Prostate gland (tissue), 2 donors: ENCODE data around the gene ZNF532. TPM values are rescaled to one million over a fixed set of nuclear protein-coding genes. Genes with fewer than 3 reads are reported as not detected.
"Not testable (repeated sequence)": the region's sequence is repeated elsewhere in the genome, so short reads cannot be mapped to it uniquely, and the experiment has no call there.

Source experiments
- DNase-seq: peaks from one replicate; pipeline ENCODE4 v3.0.0-alpha.2; 2019; ENCODE audit warnings: low spot score
- H3K27ac ChIP-seq, 2 donors: fragments of 200-600 bp; sonication (generic); 2 replicates each; pipeline ENCODE4 v1.5.1; 2017 to 2019
- H3K27me3 ChIP-seq: fragments of 200-600 bp; sonication (generic); replicated peaks from 2 replicates; pipeline ENCODE4 v1.5.1; 2019; ENCODE audit not compliant: insufficient read depth
- H3K36me3 ChIP-seq, 2 donors: fragments of 200-600 bp; sonication (generic); 1 replicate in 1 of 2; 2 replicates in 1 of 2; pipeline versions ENCODE4 v1.5.1 to v1.8.1; 2017 to 2019
- H3K4me1 ChIP-seq: fragments of 200-600 bp; sonication (generic); replicated peaks from 2 replicates; pipeline ENCODE4 v1.5.1; 2019
- H3K4me3 ChIP-seq, 2 donors: fragments of 200-600 bp; sonication (generic); 2 replicates each; pipeline ENCODE4 v1.5.1; 2017 to 2019
- H3K9me3 ChIP-seq: fragments of 200-600 bp; sonication (generic); 2 replicates; pipeline ENCODE4 v1.5.1; 2017
- POLR2A ChIP-seq: fragments of 450-650 bp; IDR thresholded peaks from one replicate; pipeline ENCODE4 v1.6.1; 2016; ENCODE audit warnings: antibody characterized with exemption, mild to moderate bottlenecking
- POLR2AphosphoS5 ChIP-seq: sonication (generic); formaldehyde crosslinking; IDR thresholded peaks from one replicate; pipeline ENCODE4 v1.6.1; 2017; ENCODE audit warnings: antibody characterized with exemption
- WGBS: methylation state at CpG from one replicate; pipeline ENCODE4 v1.1.5; 2018; 5-methylcytosine and 5-hydroxymethylcytosine counted together
- intact Hi-C: fragments of 100-400 bp; cut with DNase I; formaldehyde crosslinking; loops from one replicate; pipeline ENCODE4 v1.14.2; 2022
- total RNA-seq, 2 donors: library from RNA; depleted of rRNA; stranded (reverse); fragments of >200 nt; gene quantifications; one replicate each; pipeline ENCODE4 v1.1.0, GENCODE V29; 2016
- TF ChIP-seq, protein P1 (sequence below), 4 experiments: fragments of 200-600 bp in 2 of 4; fragments of 450-650 bp in 2 of 4; sonication (generic) in 2 of 4; IDR thresholded peaks; 1 replicate in 3 of 4; 2 replicates in 1 of 4; pipeline ENCODE4 v1.5.1; 2016 to 2019; ENCODE audit warnings: antibody characterized with exemption in 4 of 4, mild to moderate bottlenecking in 2 of 4, moderate library complexity in 2 of 4

Gene ZNF532
- total RNA-seq, 2 donors from 2014 or later: 231 to 299 TPM

DNA sequence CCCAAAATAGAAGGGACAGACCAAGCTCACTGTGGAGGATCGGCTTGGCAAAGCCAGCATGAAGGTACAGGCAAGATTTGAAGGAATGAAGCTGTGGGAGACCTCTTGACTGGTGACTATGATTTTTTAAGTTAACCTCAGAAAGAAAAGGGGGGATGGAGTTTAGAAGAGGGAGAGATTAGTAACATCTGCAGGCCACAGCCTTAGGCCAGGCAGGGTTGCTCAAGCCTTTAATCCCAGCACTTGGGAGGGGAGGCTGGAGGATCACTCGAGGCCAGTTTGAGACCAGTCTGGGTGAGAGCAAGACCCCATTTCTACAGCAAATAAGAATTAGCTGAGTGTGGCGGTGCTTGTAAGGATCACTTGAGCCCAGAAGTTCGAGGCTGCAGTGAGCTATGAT is 46.6 kb downstream of the ZNF532 start:
- WGBS: 78% methylated on average over 4 of the region's 4 CpGs
- Histone ChIP-seq H3K4me1 (no peaks in the 10 kb centered on the region), H3K4me3 (no peak overlapping the region)

DNA sequence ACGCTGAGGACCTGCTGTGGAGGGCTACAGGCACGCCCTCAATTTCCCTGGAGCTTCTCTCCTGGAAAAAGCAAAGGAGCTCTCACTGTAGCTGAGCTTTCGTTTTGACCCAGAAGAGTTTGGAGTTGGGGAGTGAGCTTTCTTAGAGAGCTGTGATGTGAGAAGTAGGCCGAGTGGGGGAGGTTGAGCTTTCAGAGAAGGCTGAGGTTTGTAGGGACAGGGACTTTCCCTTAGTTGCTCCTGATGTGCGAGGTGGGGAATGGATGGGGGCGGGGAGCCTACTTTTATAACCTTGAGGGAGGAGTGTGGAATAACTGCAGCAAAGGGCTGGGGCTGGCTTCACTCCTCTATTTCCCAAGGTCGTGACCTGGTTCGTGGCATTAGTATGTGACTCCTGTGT is 47.1 kb downstream of the ZNF532 start:
- no peaks in the 10 kb centered on the region for H3K27me3 ChIP-seq
- peak overlapping the region; percentile 58 to 65 for H3K27ac ChIP-seq
- H3K36me3 ChIP-seq: no peaks in the 10 kb centered on the region
- DNase-seq: no peak
- 53% methylated on average over 8 of the region's 8 CpGs for WGBS
- no peaks in the 10 kb centered on the region for H3K4me1 ChIP-seq
- no peak for TF ChIP-seq POLR2A
- TF ChIP-seq POLR2AphosphoS5: no peak
- TF ChIP-seq, protein P1, sequence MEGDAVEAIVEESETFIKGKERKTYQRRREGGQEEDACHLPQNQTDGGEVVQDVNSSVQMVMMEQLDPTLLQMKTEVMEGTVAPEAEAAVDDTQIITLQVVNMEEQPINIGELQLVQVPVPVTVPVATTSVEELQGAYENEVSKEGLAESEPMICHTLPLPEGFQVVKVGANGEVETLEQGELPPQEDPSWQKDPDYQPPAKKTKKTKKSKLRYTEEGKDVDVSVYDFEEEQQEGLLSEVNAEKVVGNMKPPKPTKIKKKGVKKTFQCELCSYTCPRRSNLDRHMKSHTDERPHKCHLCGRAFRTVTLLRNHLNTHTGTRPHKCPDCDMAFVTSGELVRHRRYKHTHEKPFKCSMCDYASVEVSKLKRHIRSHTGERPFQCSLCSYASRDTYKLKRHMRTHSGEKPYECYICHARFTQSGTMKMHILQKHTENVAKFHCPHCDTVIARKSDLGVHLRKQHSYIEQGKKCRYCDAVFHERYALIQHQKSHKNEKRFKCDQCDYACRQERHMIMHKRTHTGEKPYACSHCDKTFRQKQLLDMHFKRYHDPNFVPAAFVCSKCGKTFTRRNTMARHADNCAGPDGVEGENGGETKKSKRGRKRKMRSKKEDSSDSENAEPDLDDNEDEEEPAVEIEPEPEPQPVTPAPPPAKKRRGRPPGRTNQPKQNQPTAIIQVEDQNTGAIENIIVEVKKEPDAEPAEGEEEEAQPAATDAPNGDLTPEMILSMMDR (IDR thresholded peaks at IDR 0.05): no peak
- no peaks in the 10 kb centered on the region for H3K9me3 ChIP-seq
- no peak overlapping the region for H3K4me3 ChIP-seq
- intact Hi-C loops: loop anchor here (5.0 kb wide), 2 partner anchors 49 to 56 kb away; partner anchors contain the start of gene ZNF532

More for the DNA sequence above, 46.6 kb downstream of the ZNF532 start:
- Histone ChIP-seq H3K27ac (peak overlapping the region; percentile 58 to 65), H3K27me3 (no peaks in the 10 kb centered on the region), H3K36me3 (no peaks in the 10 kb centered on the region), H3K9me3 (no peaks in the 10 kb centered on the region)
- TF ChIP-seq POLR2A (no peak), POLR2AphosphoS5 (no peak)
- TF ChIP-seq, protein P1 (IDR thresholded peaks at IDR 0.05): no peak
- intact Hi-C loops: loop anchor here (5.0 kb wide), 2 partner anchors 49 to 56 kb away; partner anchors contain the start of gene ZNF532
- DNase-seq: no peak

DNA sequence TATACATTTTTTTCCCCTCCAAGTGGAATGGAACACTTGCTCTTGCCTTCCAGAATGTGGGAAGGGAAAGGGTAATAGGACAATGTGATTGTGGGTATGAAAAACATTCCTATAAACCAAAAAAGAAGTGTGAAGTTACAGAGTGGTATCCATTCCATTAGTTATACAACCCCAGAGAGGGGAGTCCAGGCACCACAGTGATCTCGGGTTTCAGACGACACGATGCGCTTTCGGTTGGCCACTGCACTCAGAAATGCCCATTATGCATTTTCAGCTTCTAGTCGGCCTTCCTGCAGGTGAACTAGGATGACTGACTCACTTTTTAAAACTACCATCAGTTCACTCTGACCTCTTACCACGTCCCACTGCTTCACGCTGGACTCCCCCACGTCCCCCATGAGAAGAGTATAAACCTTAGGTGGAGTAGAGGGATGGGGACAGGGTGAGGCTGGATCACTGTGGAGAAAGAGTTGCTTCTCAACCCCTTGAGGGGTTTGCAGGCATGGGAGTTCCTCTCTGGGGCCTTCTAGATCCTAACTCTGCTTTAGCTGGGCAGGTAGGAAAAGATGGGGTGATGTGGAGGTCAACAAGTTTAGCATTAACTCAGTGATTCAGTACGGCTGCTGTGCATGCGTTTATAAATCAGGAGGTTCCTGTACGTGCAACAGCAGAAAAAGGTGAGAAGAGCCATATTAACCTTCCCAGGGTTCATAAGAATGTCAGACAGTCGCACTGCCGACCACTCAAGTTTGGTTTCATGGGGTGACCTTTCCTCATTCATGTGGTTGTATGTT is 50.5 kb downstream of the ZNF532 start:
- intact Hi-C loops: no loop called here
- Histone ChIP-seq H3K27ac (peak overlapping the region; percentile 65 to 69), H3K9me3 (no peaks in the 10 kb centered on the region), H3K4me1 (no peaks in the 10 kb centered on the region), H3K36me3 (peaks cover 0 to 6% of the 10 kb centered on the region in 2 donors), H3K27me3 (no peaks in the 10 kb centered on the region), H3K4me3 (no peak overlapping the region)
- 80% methylated on average over 14 of the region's 14 CpGs for WGBS
- TF ChIP-seq, protein P1 (IDR thresholded peaks at IDR 0.05): no peak
- TF ChIP-seq POLR2A (no peak), POLR2AphosphoS5 (no peak)
- no peak for DNase-seq

DNA sequence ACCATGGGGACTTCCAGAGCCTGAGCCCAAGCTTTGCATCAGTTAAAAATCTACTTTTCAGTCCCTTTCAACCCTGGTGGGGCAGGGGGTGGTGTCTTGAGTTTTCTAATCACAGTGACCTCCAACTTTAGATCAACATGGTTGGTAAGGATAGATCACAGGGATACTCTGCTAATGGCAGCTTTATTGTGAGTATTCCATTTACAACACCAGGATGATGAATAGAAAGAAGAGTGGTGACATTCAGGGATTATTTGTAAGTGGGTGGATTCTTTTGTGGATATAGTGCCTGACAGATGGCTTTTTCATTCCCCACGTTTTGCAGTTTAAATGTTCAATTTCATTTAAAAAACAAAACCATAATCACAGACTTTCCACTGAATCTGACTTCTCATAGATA is 51.3 kb downstream of the ZNF532 start:
- DNase-seq: no peak
- no peak for TF ChIP-seq POLR2A
- TF ChIP-seq POLR2AphosphoS5: no peak
- TF ChIP-seq, protein P1 (IDR thresholded peaks at IDR 0.05): no peak
- Histone ChIP-seq H3K36me3 (peaks cover 0 to 6% of the 10 kb centered on the region in 2 donors), H3K27ac (peak overlapping the region; percentile 65 to 69), H3K9me3 (no peaks in the 10 kb centered on the region), H3K4me1 (peaks cover 1% of the 10 kb centered on the region), H3K27me3 (no peaks in the 10 kb centered on the region), H3K4me3 (no peak overlapping the region)
- intact Hi-C loops: no loop called here
- WGBS: 70% methylated on average over 1 of the region's 1 CpG

DNA sequence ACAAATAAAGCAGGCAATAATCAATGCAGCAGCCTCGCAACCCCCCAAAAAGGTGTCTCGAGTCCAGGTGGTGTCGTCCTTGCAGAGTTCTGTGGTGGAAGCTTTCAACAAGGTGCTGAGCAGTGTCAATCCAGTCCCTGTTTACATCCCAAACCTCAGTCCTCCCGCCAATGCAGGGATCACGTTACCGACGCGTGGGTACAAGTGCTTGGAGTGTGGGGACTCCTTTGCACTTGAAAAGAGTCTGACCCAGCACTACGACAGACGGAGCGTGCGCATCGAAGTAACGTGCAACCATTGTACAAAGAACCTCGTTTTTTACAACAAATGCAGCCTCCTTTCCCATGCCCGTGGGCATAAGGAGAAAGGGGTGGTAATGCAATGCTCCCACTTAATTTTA is 55.3 kb downstream of the ZNF532 start:
- H3K4me1 ChIP-seq, H3K4me3 ChIP-seq, DNase-seq, H3K9me3 ChIP-seq, H3K27me3 ChIP-seq, intact Hi-C loops: not testable (repeated sequence)
- 84% methylated on average over 16 of the region's 16 CpGs for WGBS
- H3K27ac ChIP-seq: peak overlapping the region in 1 of 2 donors; percentile 50
- peaks cover 0 to 11% of the 10 kb centered on the region in 2 donors for H3K36me3 ChIP-seq
